Immature natural killer cell (primary cell): ENCODE results near the gene ZNRF2. TPM values are rescaled to one million over a fixed set of nuclear protein-coding genes. Genes with fewer than 3 reads are reported as not detected.
"Not testable (repeated sequence)": the region's sequence is repeated elsewhere in the genome, so short reads cannot be mapped to it uniquely, and the experiment has no call there.

Source experiments
- DNase-seq, 3 donors: peaks; one replicate each; pipeline ENCODE4 v3.0.0; 2022; ENCODE audit warnings: mixed read lengths in 1 of 3
- H3K27ac Mint-ChIP-seq, 6 donors: one replicate each; pipeline ENCODE4 v1.8.0; 2020; ENCODE audit warnings: mixed read lengths in 6 of 6, mild to moderate bottlenecking in 5 of 6, inconsistent platforms in 4 of 6, moderate library complexity in 3 of 6
- H3K27me3 Mint-ChIP-seq, 3 donors: one replicate each; pipeline ENCODE4 v1.8.0; 2020 to 2021; ENCODE audit warnings: low read depth in 3 of 3, mild to moderate bottlenecking in 3 of 3, mixed read lengths in 3 of 3, moderate library complexity in 3 of 3, inconsistent platforms in 1 of 3
- H3K36me3 Mint-ChIP-seq, 3 donors: one replicate each; pipeline ENCODE4 v1.8.0; 2020; ENCODE audit warnings: mixed read lengths in 3 of 3, inconsistent platforms in 2 of 3, mild to moderate bottlenecking in 2 of 3
- H3K4me1 Mint-ChIP-seq, 2 donors: one replicate each; pipeline ENCODE4 v1.8.0; 2020; ENCODE audit warnings: inconsistent platforms in 2 of 2, mild to moderate bottlenecking in 2 of 2, mixed read lengths in 2 of 2, moderate library complexity in 1 of 2
- H3K4me3 Mint-ChIP-seq, 5 donors: one replicate each; pipeline ENCODE4 v1.8.0; 2020; ENCODE audit warnings: mild to moderate bottlenecking in 5 of 5, mixed read lengths in 5 of 5, inconsistent platforms in 3 of 5, moderate library complexity in 3 of 5
- H3K9me3 Mint-ChIP-seq, 6 donors: one replicate each; pipeline ENCODE4 v1.8.0; 2020; ENCODE audit warnings: mild to moderate bottlenecking in 6 of 6, mixed read lengths in 6 of 6, inconsistent platforms in 4 of 6, moderate library complexity in 3 of 6
- polyA plus RNA-seq, 3 donors: library from polyadenylated mRNA; unstranded; fragments of 300-500 nt; fragmentation: Illumina TruSeq; gene quantifications; one replicate each; pipeline ENCODE4 v1.2.3, GENCODE V29; 2021

The ZNRF2 gene
- polyA plus RNA-seq, 3 donors from 2014 or later = 1.9 to 3.7 (median 3.1) TPM

GRCh38 chr7:30285536-30286284, 1.3 kb downstream of the ZNRF2 start:
- H3K4me3 Mint-ChIP-seq = peak overlapping the region; percentile 91 to 99 (median 94)
- H3K27me3 Mint-ChIP-seq = peaks cover 13 to 23% (median 18%) of the 10 kb centered on the region in 3 donors
- H3K36me3 Mint-ChIP-seq = peaks cover 7 to 10% (median 7%) of the 10 kb centered on the region in 3 donors
- H3K9me3 Mint-ChIP-seq = peaks cover 9 to 14% (median 13%) of the 10 kb centered on the region in 6 donors
- peak; percentile 75 to 81 (median 81) for DNase-seq
- H3K27ac Mint-ChIP-seq = peak overlapping the region; percentile 89 to 99 (median 96)
- peaks cover 51 to 66% of the 10 kb centered on the region in 2 donors for H3K4me1 Mint-ChIP-seq

GRCh38 chr7:30286749-30287148, 2.4 kb downstream of the ZNRF2 start:
- H3K36me3 Mint-ChIP-seq = peaks cover 7 to 10% (median 7%) of the 10 kb centered on the region in 3 donors
- peaks cover 13 to 20% (median 18%) of the 10 kb centered on the region in 3 donors for H3K27me3 Mint-ChIP-seq
- peaks cover 61 to 76% of the 10 kb centered on the region in 2 donors for H3K4me1 Mint-ChIP-seq
- peak overlapping the region; percentile 89 to 99 (median 96) for H3K27ac Mint-ChIP-seq
- peak overlapping the region; percentile 91 to 99 (median 94) for H3K4me3 Mint-ChIP-seq
- DNase-seq = no peak
- peaks cover 9 to 14% (median 13%) of the 10 kb centered on the region in 6 donors for H3K9me3 Mint-ChIP-seq

GRCh38 chr7:30287625-30288024, 3.2 kb downstream of the ZNRF2 start:
- Mint-ChIP-seq H3K27me3 (peaks cover 13 to 20% (median 17%) of the 10 kb centered on the region in 3 donors), H3K9me3 (peaks cover 9 to 14% (median 13%) of the 10 kb centered on the region in 6 donors), H3K4me1 (peaks cover 65 to 83% of the 10 kb centered on the region in 2 donors), H3K36me3 (peaks cover 7 to 10% (median 7%) of the 10 kb centered on the region in 3 donors), H3K4me3 (peak overlapping the region; percentile 28 to 58 (median 43))
- not testable (repeated sequence) for DNase-seq, H3K27ac Mint-ChIP-seq

- Mint-ChIP-seq H3K9me3 (peaks cover 9 to 14% (median 13%) of the 10 kb centered on the region in 6 donors), H3K4me3 (peak overlapping the region in 4 of 5 donors; percentile 8 to 58 (median 56)), H3K27me3 (peaks cover 5 to 14% (median 9%) of the 10 kb centered on the region in 3 donors), H3K27ac (peak overlapping the region in 5 of 6 donors; percentile 4 to 73 (median 27)), H3K4me1 (peaks cover 69 to 86% of the 10 kb centered on the region in 2 donors), H3K36me3 (peaks cover 7 to 10% (median 7%) of the 10 kb centered on the region in 3 donors)
- not testable (repeated sequence) for DNase-seq
Measured at GRCh38 chr7:30289634-30290033, 5.2 kb downstream of the ZNRF2 start.

- Mint-ChIP-seq H3K27ac (peak overlapping the region; percentile 5 to 80 (median 62)), H3K36me3 (peaks cover 7 to 10% (median 7%) of the 10 kb centered on the region in 3 donors), H3K9me3 (peaks cover 9 to 14% (median 13%) of the 10 kb centered on the region in 6 donors), H3K4me3 (peak overlapping the region; percentile 16 to 70 (median 49)), H3K27me3 (peaks cover 9 to 15% (median 12%) of the 10 kb centered on the region in 3 donors), H3K4me1 (peaks cover 76 to 92% of the 10 kb centered on the region in 2 donors)
- not testable (repeated sequence) for DNase-seq
Measured at GRCh38 chr7:30290317-30290716, 5.9 kb downstream of the ZNRF2 start.

GRCh38 chr7:30292416-30293038, 8.1 kb downstream of the ZNRF2 start:
- H3K36me3 Mint-ChIP-seq, DNase-seq, H3K27me3 Mint-ChIP-seq, H3K9me3 Mint-ChIP-seq: not testable (repeated sequence)
- Mint-ChIP-seq H3K4me3 (peak overlapping the region in 1 of 5 donors; percentile 2), H3K4me1 (peaks cover 77 to 95% of the 10 kb centered on the region in 2 donors), H3K27ac (peak overlapping the region in 4 of 6 donors; percentile 9 to 46 (median 19))

- peak overlapping the region in 1 of 5 donors; percentile 26 for H3K4me3 Mint-ChIP-seq
- not testable (repeated sequence) for H3K9me3 Mint-ChIP-seq, H3K27me3 Mint-ChIP-seq, H3K36me3 Mint-ChIP-seq, DNase-seq
- peak overlapping the region in 3 of 6 donors; percentile 12 to 39 (median 15) for H3K27ac Mint-ChIP-seq
- peaks cover 56 to 83% of the 10 kb centered on the region in 2 donors for H3K4me1 Mint-ChIP-seq
Measured at GRCh38 chr7:30296304-30296703, 11.9 kb downstream of the ZNRF2 start.

GRCh38 chr7:30297499-30297898, 13.1 kb downstream of the ZNRF2 start:
- not testable (repeated sequence) for H3K36me3 Mint-ChIP-seq, H3K9me3 Mint-ChIP-seq, H3K27me3 Mint-ChIP-seq, DNase-seq
- Mint-ChIP-seq H3K4me3 (peak overlapping the region in 1 of 5 donors; percentile 7), H3K4me1 (peaks cover 50 to 85% of the 10 kb centered on the region in 2 donors), H3K27ac (peak overlapping the region in 2 of 6 donors; percentile 53 to 74)

- DNase-seq, H3K36me3 Mint-ChIP-seq, H3K4me3 Mint-ChIP-seq, H3K9me3 Mint-ChIP-seq, H3K27me3 Mint-ChIP-seq: not testable (repeated sequence)
- Mint-ChIP-seq H3K27ac (peak overlapping the region in 1 of 6 donors; percentile 57), H3K4me1 (peaks cover 47 to 83% of the 10 kb centered on the region in 2 donors)
Measured at GRCh38 chr7:30298409-30298808, 14.0 kb downstream of the ZNRF2 start.

- H3K9me3 Mint-ChIP-seq = no peaks in the 10 kb centered on the region
- peaks cover 52 to 85% of the 10 kb centered on the region in 2 donors for H3K4me1 Mint-ChIP-seq
- DNase-seq = no peak
- H3K27ac Mint-ChIP-seq = no peak overlapping the region
- no peaks in the 10 kb centered on the region for H3K36me3 Mint-ChIP-seq
- H3K27me3 Mint-ChIP-seq = no peaks in the 10 kb centered on the region
- H3K4me3 Mint-ChIP-seq = no peak overlapping the region
Measured at GRCh38 chr7:30301751-30302150, 17.4 kb downstream of the ZNRF2 start.

- no peak for DNase-seq
- H3K4me3 Mint-ChIP-seq = no peak overlapping the region
- H3K36me3 Mint-ChIP-seq = no peaks in the 10 kb centered on the region
- no peaks in the 10 kb centered on the region for H3K9me3 Mint-ChIP-seq
- H3K27ac Mint-ChIP-seq = no peak overlapping the region
- no peaks in the 10 kb centered on the region for H3K27me3 Mint-ChIP-seq
- peaks cover 54 to 85% of the 10 kb centered on the region in 2 donors for H3K4me1 Mint-ChIP-seq
Measured at GRCh38 chr7:30302656-30303311, 18.4 kb downstream of the ZNRF2 start.

- Mint-ChIP-seq H3K4me3 (no peak overlapping the region), H3K27ac (no peak overlapping the region), H3K4me1 (peaks cover 57 to 86% of the 10 kb centered on the region in 2 donors), H3K9me3 (no peaks in the 10 kb centered on the region), H3K27me3 (no peaks in the 10 kb centered on the region), H3K36me3 (no peaks in the 10 kb centered on the region)
- DNase-seq = no peak
Measured at GRCh38 chr7:30303312-30304039, 19.1 kb downstream of the ZNRF2 start.
